GM12865 (cell line): ENCODE measurements around the gene KRT23.

Experiments used
- DNase-seq: peaks from one replicate; pipeline ENCODE4 v3.0.0; 2010; ENCODE audit warnings: low read depth
- H3K4me3 ChIP-seq: 2 replicates; pipeline ENCODE4 v1.5.1; 2011; ENCODE audit warnings: mild to moderate bottlenecking, low read depth, low read length, control low read depth
- TF ChIP-seq, protein P1 (sequence below): IDR thresholded peaks from 2 replicates; pipeline ENCODE4 v1.5.1; 2011; ENCODE audit warnings: low read length, control low read depth, low read depth, inconsistent platforms; ENCODE audit not compliant: insufficient read depth; ENCODE audit errors: missing control alignments

The KRT23 gene

DNA sequence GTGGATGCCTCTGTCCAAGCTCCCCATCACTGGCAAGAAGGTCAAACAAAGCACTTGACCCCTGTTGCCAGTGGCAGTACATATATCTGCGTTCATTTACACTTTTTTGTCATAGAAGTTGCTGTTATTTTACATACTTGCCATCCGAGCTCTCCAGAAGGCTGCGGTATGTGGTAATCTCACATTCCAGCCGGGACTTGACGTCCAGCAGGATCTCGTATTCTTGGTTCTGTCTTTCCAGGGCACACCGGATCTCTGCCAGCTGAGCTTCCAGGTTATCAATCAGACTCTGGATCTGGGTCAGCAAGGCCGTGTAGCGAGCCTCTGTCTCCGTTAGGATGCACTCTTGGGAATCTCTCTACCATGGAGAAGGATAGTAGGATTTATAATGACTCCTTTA, 22.7 kb upstream of the KRT23 start:
- H3K4me3 ChIP-seq: no peak overlapping the region
- TF ChIP-seq, protein P1, sequence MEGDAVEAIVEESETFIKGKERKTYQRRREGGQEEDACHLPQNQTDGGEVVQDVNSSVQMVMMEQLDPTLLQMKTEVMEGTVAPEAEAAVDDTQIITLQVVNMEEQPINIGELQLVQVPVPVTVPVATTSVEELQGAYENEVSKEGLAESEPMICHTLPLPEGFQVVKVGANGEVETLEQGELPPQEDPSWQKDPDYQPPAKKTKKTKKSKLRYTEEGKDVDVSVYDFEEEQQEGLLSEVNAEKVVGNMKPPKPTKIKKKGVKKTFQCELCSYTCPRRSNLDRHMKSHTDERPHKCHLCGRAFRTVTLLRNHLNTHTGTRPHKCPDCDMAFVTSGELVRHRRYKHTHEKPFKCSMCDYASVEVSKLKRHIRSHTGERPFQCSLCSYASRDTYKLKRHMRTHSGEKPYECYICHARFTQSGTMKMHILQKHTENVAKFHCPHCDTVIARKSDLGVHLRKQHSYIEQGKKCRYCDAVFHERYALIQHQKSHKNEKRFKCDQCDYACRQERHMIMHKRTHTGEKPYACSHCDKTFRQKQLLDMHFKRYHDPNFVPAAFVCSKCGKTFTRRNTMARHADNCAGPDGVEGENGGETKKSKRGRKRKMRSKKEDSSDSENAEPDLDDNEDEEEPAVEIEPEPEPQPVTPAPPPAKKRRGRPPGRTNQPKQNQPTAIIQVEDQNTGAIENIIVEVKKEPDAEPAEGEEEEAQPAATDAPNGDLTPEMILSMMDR: no peak
- no peak for DNase-seq

DNA sequence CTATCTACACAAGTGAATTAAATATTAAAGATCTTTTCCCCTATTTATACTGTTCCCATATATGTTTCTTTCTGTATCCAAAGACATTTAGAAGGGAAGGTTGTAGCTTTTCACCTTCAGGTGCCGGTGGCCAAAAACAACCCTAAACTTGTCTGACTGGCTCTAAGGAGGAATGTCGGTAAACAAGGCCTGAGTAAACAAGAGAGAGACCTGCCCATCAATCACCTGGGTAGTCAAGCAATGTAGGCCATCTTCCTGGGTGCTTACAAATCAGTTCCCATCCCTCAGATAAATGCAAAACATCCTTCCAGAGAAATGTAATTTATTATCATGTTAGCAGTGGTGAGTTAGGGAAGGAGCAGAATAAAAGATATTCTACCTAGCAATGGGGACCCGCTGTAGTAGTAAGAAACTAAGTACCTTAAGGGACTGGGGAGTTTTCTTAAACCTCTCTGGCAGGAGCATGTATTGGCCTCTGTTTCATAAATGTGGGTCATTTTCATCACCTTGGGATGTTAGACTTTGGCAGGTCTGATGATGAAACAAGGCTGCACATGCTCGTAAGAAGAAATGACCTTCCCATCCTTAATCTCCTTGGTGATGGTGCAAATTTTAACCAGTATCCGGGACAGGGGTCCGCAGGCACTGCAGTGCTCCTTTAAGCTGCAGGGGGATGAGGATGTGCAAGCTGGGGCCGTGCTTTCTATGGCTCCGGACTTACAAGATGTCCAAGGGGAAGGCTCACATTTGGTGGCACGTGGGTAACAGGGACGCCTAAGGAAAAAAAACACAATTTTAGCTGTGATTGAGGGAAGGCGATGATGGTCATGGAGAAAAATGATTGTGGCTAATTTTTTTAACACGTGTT, 20.9 kb upstream of the KRT23 start:
- H3K4me3 ChIP-seq: no peak overlapping the region
- DNase-seq: no peak
- TF ChIP-seq, protein P1: no peak

DNA sequence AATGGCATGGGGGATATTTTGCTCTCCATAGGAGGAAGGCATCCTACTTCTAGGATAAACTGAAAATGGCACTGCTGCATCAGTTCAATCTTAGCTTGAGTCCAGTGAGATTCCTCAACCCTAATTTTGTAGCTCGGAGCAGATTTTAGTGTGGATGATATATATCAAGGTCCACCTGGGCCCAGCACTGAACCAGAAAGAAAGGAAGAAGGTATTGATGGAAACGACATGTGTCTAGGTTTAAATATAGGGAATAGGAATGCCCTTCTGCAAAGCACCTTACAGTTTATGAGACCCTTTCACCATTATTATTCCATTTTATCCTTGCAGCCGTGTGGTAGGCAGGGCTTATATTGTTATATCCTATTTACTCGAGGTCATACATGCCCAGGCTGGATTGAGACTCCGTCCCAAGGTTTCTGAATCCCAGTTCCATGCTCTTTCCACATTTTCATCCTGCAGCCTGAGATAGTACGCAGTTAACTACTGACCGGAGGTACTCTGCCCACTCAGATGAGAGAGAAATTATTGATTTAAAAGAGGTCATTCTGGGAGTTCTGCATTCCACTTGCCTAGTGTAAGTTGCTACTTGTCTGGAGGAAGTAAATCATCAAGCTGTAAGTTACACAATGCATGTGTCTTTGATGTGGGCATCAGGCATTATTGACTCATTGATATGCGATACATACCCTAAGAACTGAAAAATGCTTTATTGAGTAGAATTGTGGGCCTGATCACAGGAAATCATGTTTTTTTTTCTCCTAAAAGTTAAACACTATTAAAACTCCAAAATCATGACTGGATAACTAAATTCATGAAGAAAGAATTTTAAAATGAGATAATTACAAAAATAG, 19.2 kb upstream of the KRT23 start:
- no peak for DNase-seq
- H3K4me3 ChIP-seq: no peak overlapping the region

DNA sequence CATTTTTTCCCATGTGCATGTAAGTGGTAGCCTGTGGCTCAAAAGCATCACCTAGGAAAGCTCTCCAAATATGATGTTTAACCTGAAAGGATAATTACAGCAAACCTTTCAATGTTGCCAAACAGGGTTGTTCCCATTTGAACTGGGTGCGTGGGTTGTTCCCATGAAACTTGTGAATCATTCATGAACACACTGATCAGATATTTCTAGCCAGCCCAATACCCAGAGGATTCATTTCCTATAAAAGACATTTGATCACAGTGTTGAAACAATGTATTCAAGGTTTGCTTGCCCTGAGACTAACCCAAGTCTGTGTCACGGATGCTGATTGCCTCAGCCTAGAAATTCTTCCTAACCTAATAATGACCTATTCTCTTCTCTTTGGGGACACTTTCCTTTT, 16.4 kb upstream of the KRT23 start:
- H3K4me3 ChIP-seq: no peak overlapping the region
- no peak for DNase-seq
- TF ChIP-seq, protein P1: no peak

More for the DNA sequence above, 19.2 kb upstream of the KRT23 start:
- TF ChIP-seq, protein P1: no peak

DNA sequence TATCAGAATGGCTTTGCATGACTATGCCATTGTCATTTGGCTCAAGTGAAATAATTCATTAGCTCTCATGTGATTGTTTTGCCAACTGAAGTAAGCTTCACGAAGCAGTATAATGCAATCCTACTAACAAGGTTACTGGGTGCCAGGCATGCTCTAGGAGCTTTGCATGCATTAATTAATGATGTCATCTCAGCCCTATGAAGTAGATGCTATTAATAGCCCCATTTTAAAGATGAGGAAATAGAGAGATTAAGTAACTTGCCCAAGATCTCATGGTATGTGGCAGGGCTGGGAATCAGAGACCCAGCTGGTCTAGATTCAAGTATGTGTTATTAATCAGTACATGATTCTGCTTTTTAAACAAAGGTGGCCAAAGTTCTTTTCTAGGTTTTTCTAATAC, 15.2 kb upstream of the KRT23 start:
- DNase-seq: no peak
- H3K4me3 ChIP-seq: no peak overlapping the region
- TF ChIP-seq, protein P1: no peak

DNA sequence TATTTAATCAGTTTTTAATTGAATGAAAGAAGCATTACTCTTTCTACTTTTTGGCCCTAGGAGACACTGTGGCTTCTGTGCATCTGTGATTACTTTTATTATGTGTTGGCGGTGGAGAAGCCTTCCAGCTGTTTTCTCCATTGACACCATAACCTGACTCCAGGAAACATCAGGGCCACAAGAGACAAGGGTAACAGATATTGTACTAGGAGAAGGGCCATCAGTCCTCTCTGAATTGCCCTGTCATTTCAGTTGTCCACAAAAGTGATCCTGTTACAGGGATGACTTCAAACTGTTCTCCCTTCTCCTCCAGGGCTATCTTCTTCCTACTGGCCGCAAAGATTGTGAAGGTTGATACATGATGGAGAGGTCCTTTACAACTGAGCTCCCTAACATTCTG, 14.7 kb upstream of the KRT23 start:
- no peak for DNase-seq
- no peak overlapping the region for H3K4me3 ChIP-seq
- TF ChIP-seq, protein P1: no peak
